Lower leg skin (tissue), 4 donors: Measurements from ENCODE around the gene PDE3A. TPM values are rescaled to one million over a fixed set of nuclear protein-coding genes. Genes with fewer than 3 reads are reported as not detected.
"Not testable (repeated sequence)": the region's sequence is repeated elsewhere in the genome, so short reads cannot be mapped to it uniquely, and the experiment has no call there.

ENCODE experiments used
- DNase-seq, 2 donors: peaks; one replicate each; pipeline ENCODE4 v3.0.0-alpha.2; 2019; ENCODE audit warnings: low spot score in 2 of 2
- H3K4me3 ChIP-seq: fragments of 200-600 bp; sonication (generic); 2 replicates; pipeline ENCODE4 v1.5.1; 2017; ENCODE audit warnings: mild to moderate bottlenecking, low read depth; ENCODE audit not compliant: poor library complexity, severe bottlenecking
- POLR2A ChIP-seq, 2 donors: fragments of 450-650 bp; IDR thresholded peaks; one replicate each; pipeline ENCODE4 v1.6.1; 2016 to 2017; ENCODE audit warnings: antibody characterized with exemption in 2 of 2, mild to moderate bottlenecking in 1 of 2, moderate library complexity in 1 of 2
- WGBS, 2 donors: methylation state at CpG; one replicate each; pipeline ENCODE4 v1.1.5; 2018; 5-methylcytosine and 5-hydroxymethylcytosine counted together
- intact Hi-C: fragments of 100-400 bp; cut with DNase I; formaldehyde crosslinking; loops from one replicate; pipeline ENCODE4 v1.15.0; 2023; ENCODE audit warnings: low total_unique reads
- total RNA-seq, 4 donors: library from RNA; depleted of rRNA; stranded (reverse); fragments of >200 nt; gene quantifications; one replicate each; pipeline ENCODE4 v1.1.0, GENCODE V29; 2016
- TF ChIP-seq, protein P1 (sequence below), 3 donors: fragments of 450-650 bp; IDR thresholded peaks; one replicate each; pipeline ENCODE4 v1.5.1; 2016; ENCODE audit warnings: antibody characterized with exemption in 3 of 3, mild to moderate bottlenecking in 3 of 3, moderate library complexity in 2 of 3

The PDE3A gene
- total RNA-seq, 4 donors from 2014 or later: 1.5 to 3.2 (median 2.7) TPM

DNA sequence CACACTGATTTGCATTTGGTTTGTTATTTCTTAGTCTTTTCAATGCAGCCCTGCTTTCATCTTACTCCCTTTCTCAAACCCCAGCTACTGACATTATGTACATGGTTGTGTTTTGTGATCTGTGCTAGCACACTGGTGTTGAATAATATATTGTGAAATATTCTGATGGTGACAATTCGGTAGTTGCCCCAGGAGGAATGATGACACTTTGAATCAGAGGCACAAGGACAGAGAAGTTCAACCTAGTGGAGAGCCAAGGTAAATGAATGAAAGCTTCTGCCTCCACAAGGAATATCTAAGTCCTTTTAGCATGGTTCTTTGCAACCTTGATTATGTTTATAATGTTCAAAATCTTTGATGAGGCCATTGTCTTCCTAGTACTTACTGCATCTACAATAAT, 159.9 kb downstream of the PDE3A start:
- DNase-seq: no peak
- intact Hi-C loops: no loop called here
- TF ChIP-seq, protein P1, sequence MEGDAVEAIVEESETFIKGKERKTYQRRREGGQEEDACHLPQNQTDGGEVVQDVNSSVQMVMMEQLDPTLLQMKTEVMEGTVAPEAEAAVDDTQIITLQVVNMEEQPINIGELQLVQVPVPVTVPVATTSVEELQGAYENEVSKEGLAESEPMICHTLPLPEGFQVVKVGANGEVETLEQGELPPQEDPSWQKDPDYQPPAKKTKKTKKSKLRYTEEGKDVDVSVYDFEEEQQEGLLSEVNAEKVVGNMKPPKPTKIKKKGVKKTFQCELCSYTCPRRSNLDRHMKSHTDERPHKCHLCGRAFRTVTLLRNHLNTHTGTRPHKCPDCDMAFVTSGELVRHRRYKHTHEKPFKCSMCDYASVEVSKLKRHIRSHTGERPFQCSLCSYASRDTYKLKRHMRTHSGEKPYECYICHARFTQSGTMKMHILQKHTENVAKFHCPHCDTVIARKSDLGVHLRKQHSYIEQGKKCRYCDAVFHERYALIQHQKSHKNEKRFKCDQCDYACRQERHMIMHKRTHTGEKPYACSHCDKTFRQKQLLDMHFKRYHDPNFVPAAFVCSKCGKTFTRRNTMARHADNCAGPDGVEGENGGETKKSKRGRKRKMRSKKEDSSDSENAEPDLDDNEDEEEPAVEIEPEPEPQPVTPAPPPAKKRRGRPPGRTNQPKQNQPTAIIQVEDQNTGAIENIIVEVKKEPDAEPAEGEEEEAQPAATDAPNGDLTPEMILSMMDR (IDR thresholded peaks at IDR 0.05): no peak
- no peak for TF ChIP-seq POLR2A (IDR thresholded peaks at IDR 0.05)
- H3K4me3 ChIP-seq: no peak overlapping the region
- whole genome bisulfite sequencing, 2 donors: 53 to 64% methylated on average over 1 of the region's 1 CpG

DNA sequence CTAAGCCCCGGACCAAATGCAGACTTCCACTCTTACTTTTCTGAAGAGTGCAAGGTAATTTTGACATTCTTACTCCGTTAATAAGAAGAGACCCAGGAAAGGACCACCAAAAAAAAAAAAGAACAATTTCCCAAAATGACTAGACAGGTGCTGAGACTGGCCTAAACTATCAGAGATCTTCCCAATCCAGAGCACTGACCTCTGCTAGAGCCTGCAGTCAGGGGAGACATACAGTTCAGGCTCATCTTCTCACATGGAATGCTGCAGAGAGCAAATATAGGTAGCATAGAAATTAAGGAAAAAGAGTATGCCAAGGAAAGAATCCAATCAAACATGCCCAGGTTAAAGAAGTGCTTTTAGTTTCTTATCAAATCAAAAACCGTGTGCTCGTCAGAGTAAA, 177.9 kb downstream of the PDE3A start:
- H3K4me3 ChIP-seq: no peak overlapping the region
- DNase-seq: no peak
- intact Hi-C loops: no loop called here
- TF ChIP-seq, protein P1 (IDR thresholded peaks at IDR 0.05): no peak
- 66 to 68% methylated on average over 4 of the region's 4 CpGs for WGBS, 2 donors

DNA sequence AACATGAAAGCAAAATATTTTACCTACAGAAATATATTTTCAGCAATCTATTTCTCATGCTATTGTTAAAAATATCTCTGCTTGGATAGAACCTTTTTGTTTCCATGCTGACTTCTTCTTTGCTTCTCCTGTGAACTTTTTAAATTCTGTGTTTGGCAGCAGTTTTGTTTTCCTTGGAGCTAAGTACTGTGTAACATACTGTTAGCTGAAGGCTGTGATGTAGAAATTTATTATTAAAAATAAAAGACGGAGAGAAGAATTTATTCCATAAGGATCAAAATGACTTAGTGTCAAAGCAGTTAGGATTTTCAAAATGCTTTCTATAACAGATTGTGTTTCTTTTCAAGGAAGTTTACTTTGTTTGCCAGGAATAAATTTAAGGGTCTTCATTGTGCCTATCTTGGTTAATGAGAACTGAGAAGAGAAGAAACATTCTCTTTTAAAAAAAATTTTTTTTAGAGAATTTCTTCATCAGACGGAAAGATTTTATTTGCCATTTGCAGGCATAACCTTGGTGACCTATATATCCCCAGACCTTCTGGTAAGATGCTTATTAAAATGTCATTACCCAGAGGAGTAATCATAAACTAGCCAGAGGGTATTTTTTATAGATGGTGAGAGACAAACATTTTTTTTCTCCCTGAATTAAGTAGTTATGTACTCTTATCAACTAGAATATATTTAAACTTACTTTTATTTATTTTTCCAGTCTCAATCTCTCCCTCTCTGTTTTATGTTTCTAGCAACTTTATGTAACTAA, 179.7 kb downstream of the PDE3A start:
- intact Hi-C loops: no loop called here
- no peak for DNase-seq
- H3K4me3 ChIP-seq: no peak overlapping the region
- 35 to 37% methylated on average over 2 of the region's 2 CpGs for WGBS, 2 donors
- TF ChIP-seq, protein P1 (IDR thresholded peaks at IDR 0.05): no peak
- no peak for TF ChIP-seq POLR2A (IDR thresholded peaks at IDR 0.05)

DNA sequence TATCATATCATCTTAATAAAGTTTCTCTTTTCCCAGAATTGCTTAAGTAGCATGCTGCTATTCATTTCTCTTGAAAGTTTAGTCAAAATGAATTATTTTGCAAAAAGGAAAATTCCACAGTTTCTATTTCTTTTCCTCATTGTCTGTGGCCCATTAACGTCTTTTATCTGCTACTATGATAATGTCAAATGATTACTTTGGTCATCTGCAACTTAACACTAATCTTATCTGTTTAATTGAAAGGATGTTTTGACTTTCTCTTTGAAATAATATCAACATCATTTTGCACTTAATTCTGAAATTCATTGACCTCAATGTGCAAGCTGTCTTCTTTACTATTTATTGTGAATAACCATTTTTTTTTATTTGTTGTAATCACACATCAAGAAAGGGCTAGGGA, 180.3 kb downstream of the PDE3A start:
- TF ChIP-seq, protein P1 (IDR thresholded peaks at IDR 0.05): no peak
- H3K4me3 ChIP-seq: no peak overlapping the region
- intact Hi-C loops: no loop called here
- WGBS, 2 donors: 49 to 51% methylated on average over 1 of the region's 1 CpG
- no peak for DNase-seq

DNA sequence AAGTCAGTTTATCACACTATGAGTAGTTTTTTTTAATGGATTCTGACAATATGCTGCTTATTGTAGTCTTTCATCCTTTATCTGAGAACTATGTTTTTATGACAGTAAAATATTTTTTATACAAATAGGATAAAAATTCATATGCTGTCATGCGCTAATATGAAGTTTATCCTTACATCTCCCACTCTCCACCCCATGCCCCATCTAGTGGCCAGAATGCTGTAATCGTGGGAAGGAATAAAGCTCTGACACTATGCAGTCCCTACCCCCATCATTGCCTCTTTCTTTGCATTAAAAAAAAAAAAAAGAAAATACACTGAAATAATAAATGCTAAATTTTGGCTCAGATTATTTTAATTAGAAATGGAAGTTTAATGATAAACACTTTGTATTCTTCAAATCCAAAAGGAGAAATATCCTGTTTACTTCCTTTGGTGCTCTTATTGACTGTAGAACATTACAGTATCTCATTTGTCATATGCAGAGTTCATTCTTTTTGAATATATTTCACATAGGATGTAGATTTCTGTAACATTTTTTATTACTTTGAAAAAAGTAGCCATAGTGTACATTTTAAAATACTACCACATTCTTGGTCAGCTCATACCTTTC, 180.9 kb downstream of the PDE3A start:
- 46 to 62% methylated on average over 2 of the region's 2 CpGs for WGBS, 2 donors
- TF ChIP-seq POLR2A (IDR thresholded peaks at IDR 0.05): no peak
- TF ChIP-seq, protein P1 (IDR thresholded peaks at IDR 0.05): no peak
- H3K4me3 ChIP-seq: no peak overlapping the region
- intact Hi-C loops: no loop called here
- DNase-seq: no peak

DNA sequence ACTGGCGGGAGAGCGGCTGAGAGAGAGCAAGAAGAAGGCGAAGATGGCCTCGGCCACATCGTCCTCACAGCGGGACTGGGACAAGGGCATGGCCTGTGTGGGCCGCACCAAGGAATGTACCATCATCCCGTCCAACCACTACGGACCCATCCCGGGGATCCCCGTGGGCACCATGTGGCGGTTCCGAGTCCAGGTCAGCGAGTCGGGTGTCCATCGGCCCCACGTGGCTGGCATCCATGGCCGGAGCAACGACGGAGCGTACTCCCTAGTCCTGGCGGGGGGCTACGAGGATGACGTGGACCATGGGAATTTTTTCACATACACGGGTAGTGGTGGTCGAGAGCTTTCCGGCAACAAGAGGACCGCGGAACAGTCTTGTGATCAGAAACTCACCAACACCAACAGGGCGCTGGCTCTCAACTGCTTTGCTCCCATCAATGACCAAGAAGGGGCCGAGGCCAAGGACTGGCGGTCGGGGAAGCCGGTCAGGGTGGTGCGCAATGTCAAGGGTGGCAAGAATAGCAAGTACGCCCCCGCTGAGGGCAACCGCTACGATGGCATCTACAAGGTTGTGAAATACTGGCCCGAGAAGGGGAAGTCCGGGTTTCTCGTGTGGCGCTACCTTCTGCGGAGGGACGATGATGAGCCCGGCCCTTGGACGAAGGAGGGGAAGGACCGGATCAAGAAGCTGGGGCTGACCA, 183.6 kb downstream of the PDE3A start:
- 96 to 97% methylated on average over 45 to 48 of the region's 48 CpGs for WGBS, 2 donors
- intact Hi-C loops: not testable (repeated sequence)

DNA sequence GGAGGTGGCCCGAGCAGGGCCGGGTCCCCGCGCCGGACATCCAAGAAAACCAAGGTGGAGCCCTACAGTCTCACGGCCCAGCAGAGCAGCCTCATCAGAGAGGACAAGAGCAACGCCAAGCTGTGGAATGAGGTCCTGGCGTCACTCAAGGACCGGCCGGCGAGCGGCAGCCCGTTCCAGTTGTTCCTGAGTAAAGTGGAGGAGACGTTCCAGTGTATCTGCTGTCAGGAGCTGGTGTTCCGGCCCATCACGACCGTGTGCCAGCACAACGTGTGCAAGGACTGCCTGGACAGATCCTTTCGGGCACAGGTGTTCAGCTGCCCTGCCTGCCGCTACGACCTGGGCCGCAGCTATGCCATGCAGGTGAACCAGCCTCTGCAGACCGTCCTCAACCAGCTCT, 184.2 kb downstream of the PDE3A start:
- 95% methylated on average over 22 to 23 of the region's 23 CpGs for WGBS, 2 donors

More for the DNA sequence above, 183.6 kb downstream of the PDE3A start:
- H3K4me3 ChIP-seq, DNase-seq: not testable (repeated sequence)

More for the DNA sequence above, 184.2 kb downstream of the PDE3A start:
- DNase-seq, H3K4me3 ChIP-seq, intact Hi-C loops: not testable (repeated sequence)
